Occipital lobe (tissue), 2 donors: Measurements from ENCODE around the gene KAZN. TPM values are rescaled to one million over a fixed set of nuclear protein-coding genes. Genes with fewer than 3 reads are reported as not detected.

Experiments used
- DNase-seq: peaks from one replicate; lab custom pipeline; 2025; lab: John Stamatoyannopoulos, UW
- total RNA-seq: library from RNA; depleted of rRNA; stranded (reverse); fragments of >200 nt; gene quantifications from one replicate; pipeline ENCODE4 v1.2.3, GENCODE V29; 2014

The KAZN gene
- total RNA-seq, 1 donor from 2014 or later, result 27.5 TPM

GRCh38 chr1:15001317-15001915, 402.9 kb downstream of the KAZN start:
- no peak for DNase-seq

GRCh38 chr1:15002325-15002724, 403.8 kb downstream of the KAZN start:
- no peak for DNase-seq

- DNase-seq, result no peak
Measured at GRCh38 chr1:15004396-15004795, 405.9 kb downstream of the KAZN start.

GRCh38 chr1:15005116-15005515, 406.6 kb downstream of the KAZN start:
- no peak for DNase-seq

DNA sequence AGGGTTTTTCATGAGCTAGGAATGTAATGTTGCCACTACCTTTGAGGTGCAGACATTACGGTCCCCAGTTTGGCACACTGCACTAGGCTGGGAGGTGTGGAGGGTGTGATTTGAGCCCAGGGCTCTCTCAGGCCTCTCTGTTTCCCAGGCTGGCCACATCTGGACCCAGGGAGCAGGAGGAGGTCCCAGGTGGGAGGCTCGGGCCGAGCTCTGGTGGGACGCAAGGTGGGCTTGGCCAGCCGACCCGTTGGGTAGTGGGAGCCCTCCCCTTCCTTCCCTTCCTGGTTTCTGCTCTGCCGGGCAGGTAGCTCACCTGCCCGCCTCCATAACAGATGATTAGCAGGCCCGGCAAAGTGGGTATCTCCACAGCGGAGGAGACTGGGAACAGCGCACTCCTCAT, 408.9 kb downstream of the KAZN start:
- DNase-seq, result no peak

DNA sequence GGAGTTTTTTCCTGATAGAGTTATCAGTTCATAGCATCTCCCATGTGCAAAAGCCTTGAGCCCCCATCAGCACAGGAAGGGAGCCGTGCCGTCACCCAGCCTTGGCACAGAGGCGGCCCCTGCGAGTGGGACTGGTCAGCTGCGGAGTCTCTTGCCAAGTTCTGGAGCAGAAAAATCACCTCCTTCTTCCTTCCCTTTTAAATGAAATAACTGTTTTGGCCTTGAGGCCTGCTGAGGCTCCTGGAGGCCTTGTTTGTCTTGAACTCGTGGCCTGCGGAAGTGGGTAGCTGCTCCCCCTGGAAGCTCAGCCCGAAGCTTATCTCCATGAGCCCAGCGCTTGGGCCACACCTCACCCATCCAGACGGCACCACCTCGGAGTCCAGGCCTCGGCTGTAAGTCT, 409.4 kb downstream of the KAZN start:
- no peak for DNase-seq

DNA sequence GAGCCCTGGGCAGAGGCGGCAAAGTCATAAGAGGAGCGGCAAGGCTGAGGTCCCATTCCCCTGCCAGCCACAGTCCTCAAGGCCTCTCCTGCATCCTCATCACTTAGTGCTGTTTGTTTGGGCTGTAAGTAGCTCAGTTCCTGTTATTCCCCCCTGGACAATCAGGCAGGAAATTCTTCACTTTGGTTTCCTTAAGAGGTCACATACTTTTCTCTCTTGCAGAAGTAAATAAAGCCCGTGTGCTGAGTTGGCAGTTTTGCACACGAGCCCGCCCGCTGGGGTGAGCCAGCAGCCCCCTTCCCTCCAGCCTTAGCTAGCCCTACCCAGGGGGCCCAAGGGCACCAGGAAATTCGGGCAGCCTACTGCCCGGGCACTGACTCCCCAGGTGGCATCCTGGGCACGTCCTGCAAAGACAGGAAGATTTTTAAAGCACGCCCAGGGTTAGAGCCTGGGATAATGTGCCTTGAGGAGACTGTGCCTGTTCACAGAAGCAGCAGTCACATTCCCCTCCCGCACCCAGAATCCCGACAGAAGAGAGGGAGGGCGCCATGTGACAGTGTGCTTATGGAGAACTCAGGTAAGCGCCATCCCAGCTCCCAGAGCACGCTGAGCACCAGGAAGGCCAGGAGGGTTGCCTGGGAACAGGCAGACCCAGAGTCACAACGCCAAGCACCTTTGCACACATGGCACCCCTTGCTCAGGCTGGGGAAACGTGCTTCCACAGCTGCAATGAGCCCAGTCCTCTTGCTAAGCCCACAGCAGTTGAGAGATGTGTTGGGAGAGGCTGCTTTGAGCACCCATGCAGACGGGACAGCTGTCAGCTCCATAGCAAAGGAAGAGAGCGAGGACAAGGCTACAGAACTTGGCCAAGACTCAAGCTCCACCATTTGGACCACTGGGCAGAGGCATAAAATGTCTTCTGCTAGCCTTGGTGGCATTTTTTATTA, 410.6 kb downstream of the KAZN start:
- DNase-seq, result no peak

GRCh38 chr1:15011160-15011559, 412.7 kb downstream of the KAZN start:
- DNase-seq, result no peak

- no peak for DNase-seq
Measured at GRCh38 chr1:15011661-15012060, 413.2 kb downstream of the KAZN start.

- DNase-seq, result no peak
Measured at GRCh38 chr1:15012822-15013221, 414.3 kb downstream of the KAZN start.

- DNase-seq, result no peak
Measured at GRCh38 chr1:15013767-15014166, 415.3 kb downstream of the KAZN start.

DNA sequence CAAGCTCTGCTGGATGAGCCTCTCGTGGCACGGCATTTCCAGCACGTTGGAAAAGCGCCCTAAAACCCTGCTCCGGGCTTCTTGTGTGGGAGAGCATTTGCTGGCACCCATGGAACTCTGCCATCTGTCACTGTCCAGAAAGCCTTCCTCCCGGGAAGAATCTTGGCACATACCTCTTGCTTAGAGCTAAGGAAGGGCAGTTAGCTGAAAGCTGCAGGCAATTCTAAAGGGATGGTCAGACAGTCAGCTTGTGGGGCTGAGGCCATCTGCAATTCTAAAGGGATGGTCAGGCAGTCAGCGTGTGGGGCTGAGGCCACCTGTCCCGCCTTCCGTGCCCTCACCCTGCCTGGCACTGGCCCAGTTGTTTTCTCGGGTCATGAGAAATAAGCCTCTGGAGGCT, 416.0 kb downstream of the KAZN start:
- no peak for DNase-seq

GRCh38 chr1:15016001-15016400, 417.5 kb downstream of the KAZN start:
- DNase-seq, result no peak

DNA sequence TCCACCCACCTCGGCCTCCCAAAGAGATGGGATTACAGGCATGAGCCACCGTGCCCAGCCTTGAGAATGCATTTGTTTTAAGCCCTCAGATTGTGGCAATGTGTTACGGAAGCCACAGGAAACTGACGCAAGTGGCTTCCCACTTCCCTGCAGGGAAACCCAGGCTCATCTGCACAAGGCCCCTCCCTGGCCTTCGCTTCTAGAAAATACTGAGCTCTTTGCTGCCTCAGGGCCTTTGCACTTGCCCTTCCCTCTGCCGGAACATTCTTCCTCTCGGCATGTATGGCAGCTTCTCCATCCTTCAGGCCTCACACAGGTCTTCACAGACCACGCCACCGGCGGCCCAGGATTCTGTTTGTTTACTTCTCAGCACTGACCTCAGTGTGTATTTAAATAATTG, 418.0 kb downstream of the KAZN start:
- DNase-seq, result no peak

GRCh38 chr1:15017120-15017519, 418.6 kb downstream of the KAZN start:
- DNase-seq, result no peak

GRCh38 chr1:15018767-15019166, 420.3 kb downstream of the KAZN start:
- no peak for DNase-seq

- DNase-seq, result no peak
Measured at GRCh38 chr1:15020943-15021745, 422.7 kb downstream of the KAZN start.

GRCh38 chr1:15022048-15022447, 423.6 kb downstream of the KAZN start:
- DNase-seq, result no peak

GRCh38 chr1:15023205-15023604, 424.7 kb downstream of the KAZN start:
- DNase-seq, result no peak

DNA sequence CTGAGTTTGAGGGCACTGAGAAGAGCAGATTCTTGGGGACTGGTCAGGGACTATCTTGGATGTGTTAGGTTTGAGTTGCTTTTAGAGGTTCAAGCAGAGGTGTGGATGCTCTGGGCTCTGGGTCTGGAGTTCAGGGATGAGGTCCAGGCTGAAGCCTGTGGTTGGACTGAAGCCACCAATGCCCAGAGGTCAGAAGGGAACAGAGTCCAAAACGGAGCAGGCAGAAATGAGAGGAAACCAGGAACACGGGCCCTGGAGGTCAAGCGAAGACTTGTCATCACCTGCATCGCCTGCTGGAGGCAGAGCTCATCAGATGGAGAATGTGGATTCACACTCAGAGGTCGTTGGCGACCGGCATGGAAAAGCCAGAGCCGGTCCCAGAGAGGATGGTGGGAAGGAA, 425.5 kb downstream of the KAZN start:
- no peak for DNase-seq

- DNase-seq, result no peak
Measured at GRCh38 chr1:15026117-15026489, 427.6 kb downstream of the KAZN start.

- no peak for DNase-seq
Measured at GRCh38 chr1:15027515-15027986, 429.1 kb downstream of the KAZN start.
